Measurements from ENCODE around the gene CEP162. TPM values are rescaled to one million over a fixed set of nuclear protein-coding genes. Genes with fewer than 3 reads are reported as not detected.
A peak's percentile ranks its signal among the peaks of the same experiment; 100 is the strongest.
"Not testable (repeated sequence)": the region's sequence is repeated elsewhere in the genome, so short reads cannot be mapped to it uniquely, and the experiment has no call there.

CEP162 gene
- total RNA-seq, 1 experiment from 2014 or later = 2.3 TPM

DNA sequence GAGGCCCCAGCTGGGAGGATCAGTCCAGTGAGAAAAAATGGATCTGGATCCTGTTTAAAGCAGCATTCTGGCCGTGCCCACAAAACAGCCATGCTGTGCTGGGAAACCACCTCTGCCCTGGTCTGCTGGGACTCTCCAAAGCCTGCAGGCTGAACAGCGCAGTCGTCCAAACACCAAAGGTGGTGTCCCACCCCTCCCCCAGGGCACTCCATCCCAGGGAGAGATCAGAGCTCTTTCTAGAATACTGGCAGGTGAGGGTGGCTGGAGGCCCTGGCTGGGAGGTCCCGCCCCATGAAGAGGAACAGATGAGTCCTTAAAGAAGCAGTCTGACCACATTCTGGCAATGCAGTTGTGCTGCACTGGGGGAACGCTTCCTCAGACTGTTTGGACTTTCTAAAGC is 109.3 kb downstream of the CEP162 start:
- no peaks in the 10 kb centered on the region for H3F3A ChIP-seq (ENCODE audit: low read length, unreplicated experiment)
- H3K4me3 ChIP-seq (ENCODE audit: low read length) = no peak overlapping the region
- no peak overlapping the region for H3K9ac ChIP-seq (ENCODE audit: low read length)
- no peaks in the 10 kb centered on the region for H3K36me3 ChIP-seq (ENCODE audit: low read depth, low read length)
- intact Hi-C loops (cut with micrococcal nuclease) = no loop called here
- no peak overlapping the region for H3K27ac ChIP-seq (ENCODE audit: low read length)
- no peaks in the 10 kb centered on the region for H4K20me1 ChIP-seq (ENCODE audit: low read length)
- H3K4me2 ChIP-seq (ENCODE audit: low read length) = no peak overlapping the region
- no peaks in the 10 kb centered on the region for H3K9me2 ChIP-seq (replicated peaks; ENCODE audit: low read length)
- H3K9me3 ChIP-seq (ENCODE audit: low read length) = no peaks in the 10 kb centered on the region
- no peaks in the 10 kb centered on the region for H3K27me3 ChIP-seq (ENCODE audit: low read length)
- no peaks in the 10 kb centered on the region for H3K79me2 ChIP-seq (ENCODE audit: low read length)
- CTCF ChIA-PET = no interaction called here
- no peaks in the 10 kb centered on the region for H3K4me1 ChIP-seq (ENCODE audit: insufficient read depth, low read length)
- H2AFZ ChIP-seq (ENCODE audit: low read length) = no peak overlapping the region
- DNase-seq (no peak), ATAC-seq (no peak)
- POLR2A ChIA-PET (ENCODE audit: unreplicated experiment) = no interaction called here
- BruUV-seq (replicated peaks) = no TSS peak
- no peak for TF ChIP-seq EZH2 (IDR thresholded peaks at IDR 0.05; ENCODE audit: low read length, unreplicated experiment)
- TF ChIP-seq, protein P1, sequence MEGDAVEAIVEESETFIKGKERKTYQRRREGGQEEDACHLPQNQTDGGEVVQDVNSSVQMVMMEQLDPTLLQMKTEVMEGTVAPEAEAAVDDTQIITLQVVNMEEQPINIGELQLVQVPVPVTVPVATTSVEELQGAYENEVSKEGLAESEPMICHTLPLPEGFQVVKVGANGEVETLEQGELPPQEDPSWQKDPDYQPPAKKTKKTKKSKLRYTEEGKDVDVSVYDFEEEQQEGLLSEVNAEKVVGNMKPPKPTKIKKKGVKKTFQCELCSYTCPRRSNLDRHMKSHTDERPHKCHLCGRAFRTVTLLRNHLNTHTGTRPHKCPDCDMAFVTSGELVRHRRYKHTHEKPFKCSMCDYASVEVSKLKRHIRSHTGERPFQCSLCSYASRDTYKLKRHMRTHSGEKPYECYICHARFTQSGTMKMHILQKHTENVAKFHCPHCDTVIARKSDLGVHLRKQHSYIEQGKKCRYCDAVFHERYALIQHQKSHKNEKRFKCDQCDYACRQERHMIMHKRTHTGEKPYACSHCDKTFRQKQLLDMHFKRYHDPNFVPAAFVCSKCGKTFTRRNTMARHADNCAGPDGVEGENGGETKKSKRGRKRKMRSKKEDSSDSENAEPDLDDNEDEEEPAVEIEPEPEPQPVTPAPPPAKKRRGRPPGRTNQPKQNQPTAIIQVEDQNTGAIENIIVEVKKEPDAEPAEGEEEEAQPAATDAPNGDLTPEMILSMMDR (conservative IDR thresholded peaks at IDR 0.05; ENCODE audit: low read depth, low read length) = no peak
- TF ChIP-seq EZH2phosphoT487 (IDR thresholded peaks at IDR 0.05; ENCODE audit: borderline replicate concordance, low read length) = no peak

DNA sequence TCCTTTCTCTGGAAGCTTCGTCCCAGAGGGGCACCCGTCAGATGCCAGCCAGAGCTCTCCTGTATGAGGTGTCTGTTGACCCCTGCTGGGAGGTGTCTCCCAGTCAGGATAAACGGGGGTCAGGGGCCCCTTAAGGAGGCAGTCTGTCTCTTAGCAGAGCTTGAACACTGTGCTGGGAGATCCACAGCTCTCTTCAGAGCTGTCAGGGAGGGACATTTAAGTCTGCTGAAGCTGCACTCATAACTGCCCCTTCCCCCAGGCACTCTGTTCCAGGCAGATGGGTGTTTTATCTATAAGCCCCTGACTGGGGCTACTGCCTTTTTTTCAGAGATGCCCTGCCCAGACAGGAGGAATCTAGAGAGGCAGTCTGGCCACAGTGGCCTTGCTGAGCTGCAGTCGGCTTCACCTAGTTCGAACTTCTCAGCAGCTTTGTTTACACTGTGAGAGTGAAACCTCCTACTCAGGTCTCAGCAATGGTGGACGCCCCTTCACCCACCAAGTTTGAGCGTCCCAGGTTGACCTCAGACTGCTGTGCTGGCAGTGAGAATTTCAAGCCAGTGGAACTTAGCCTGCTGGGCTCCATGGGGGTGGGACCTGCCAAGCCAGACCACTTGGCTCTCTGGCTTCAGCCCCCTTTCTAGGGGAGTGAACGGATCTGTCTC is 112.4 kb downstream of the CEP162 start:
- intact Hi-C loops (cut with micrococcal nuclease); H3K9me3 ChIP-seq (ENCODE audit: low read length); H3K4me3 ChIP-seq (ENCODE audit: low read length); DNase-seq; POLR2A ChIA-PET (ENCODE audit: unreplicated experiment); BruUV-seq (replicated peaks); H3K4me2 ChIP-seq (ENCODE audit: low read length); H3F3A ChIP-seq (ENCODE audit: low read length, unreplicated experiment); H3K79me2 ChIP-seq (ENCODE audit: low read length); H3K4me1 ChIP-seq (ENCODE audit: insufficient read depth, low read length); H3K36me3 ChIP-seq (ENCODE audit: low read depth, low read length); H3K9ac ChIP-seq (ENCODE audit: low read length); H3K27ac ChIP-seq (ENCODE audit: low read length); ATAC-seq; H3K9me2 ChIP-seq (replicated peaks; ENCODE audit: low read length); H4K20me1 ChIP-seq (ENCODE audit: low read length); H2AFZ ChIP-seq (ENCODE audit: low read length); H3K27me3 ChIP-seq (ENCODE audit: low read length); CTCF ChIA-PET: not testable (repeated sequence)

- POLR2A ChIA-PET (ENCODE audit: unreplicated experiment); CTCF ChIA-PET; ATAC-seq: not testable (repeated sequence)
Measured at GRCh38 chr6:84111351-84111750, 116.1 kb downstream of the CEP162 start.

DNA sequence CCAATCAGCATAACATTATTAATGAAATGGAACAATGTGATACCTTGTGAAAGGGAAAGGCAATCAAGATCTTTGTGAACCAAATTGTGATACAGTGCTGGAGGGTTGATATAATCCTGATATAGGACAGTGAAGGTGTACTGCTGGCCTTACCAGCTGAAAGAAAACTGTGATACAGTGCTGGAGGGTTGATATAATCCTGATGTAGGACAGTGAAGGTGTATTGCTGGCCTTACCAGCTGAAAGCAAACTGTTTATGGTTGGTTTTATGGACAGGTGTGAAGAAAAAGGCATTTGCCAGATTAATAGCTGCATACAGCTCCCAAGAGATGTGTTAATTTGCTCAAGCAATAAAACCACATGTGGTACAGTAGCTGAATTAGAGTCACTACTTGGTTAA is 119.9 kb downstream of the CEP162 start:
- Histone ChIP-seq H3K9ac (ENCODE audit: low read length) (no peak overlapping the region), H3K27me3 (ENCODE audit: low read length) (no peaks in the 10 kb centered on the region), H3K9me2 (replicated peaks; ENCODE audit: low read length) (no peaks in the 10 kb centered on the region), H3K79me2 (ENCODE audit: low read length) (no peaks in the 10 kb centered on the region), H4K20me1 (ENCODE audit: low read length) (no peaks in the 10 kb centered on the region), H3K4me2 (ENCODE audit: low read length) (no peak overlapping the region), H3K27ac (ENCODE audit: low read length) (no peak overlapping the region), H3F3A (ENCODE audit: low read length, unreplicated experiment) (no peaks in the 10 kb centered on the region), H3K4me3 (ENCODE audit: low read length) (no peak overlapping the region), H2AFZ (ENCODE audit: low read length) (no peak overlapping the region), H3K9me3 (ENCODE audit: low read length) (no peaks in the 10 kb centered on the region), H3K4me1 (ENCODE audit: insufficient read depth, low read length) (no peaks in the 10 kb centered on the region), H3K36me3 (ENCODE audit: low read depth, low read length) (no peaks in the 10 kb centered on the region)
- BruUV-seq (replicated peaks) = no TSS peak
- DNase-seq (no peak), ATAC-seq (no peak)
- POLR2A ChIA-PET (ENCODE audit: unreplicated experiment) = no interaction called here
- CTCF ChIA-PET = no interaction called here
- intact Hi-C loops (cut with micrococcal nuclease) = no loop called here
- no peak for TF ChIP-seq EZH2 (IDR thresholded peaks at IDR 0.05; ENCODE audit: low read length, unreplicated experiment)
- TF ChIP-seq, protein P1 (conservative IDR thresholded peaks at IDR 0.05; ENCODE audit: low read depth, low read length) = no peak
- TF ChIP-seq EZH2phosphoT487 (IDR thresholded peaks at IDR 0.05; ENCODE audit: borderline replicate concordance, low read length) = no peak

More at GRCh38 chr6:84111351-84111750, 116.1 kb downstream of the CEP162 start:
- H3K27me3 ChIP-seq (ENCODE audit: low read length); H2AFZ ChIP-seq (ENCODE audit: low read length); H4K20me1 ChIP-seq (ENCODE audit: low read length); H3K4me2 ChIP-seq (ENCODE audit: low read length); H3K4me3 ChIP-seq (ENCODE audit: low read length); H3K36me3 ChIP-seq (ENCODE audit: low read depth, low read length); DNase-seq; H3K79me2 ChIP-seq (ENCODE audit: low read length); H3K9me2 ChIP-seq (replicated peaks; ENCODE audit: low read length); BruUV-seq (replicated peaks); H3F3A ChIP-seq (ENCODE audit: low read length, unreplicated experiment); intact Hi-C loops (cut with micrococcal nuclease); H3K9me3 ChIP-seq (ENCODE audit: low read length); H3K27ac ChIP-seq (ENCODE audit: low read length); H3K9ac ChIP-seq (ENCODE audit: low read length); H3K4me1 ChIP-seq (ENCODE audit: insufficient read depth, low read length): not testable (repeated sequence)

DNA sequence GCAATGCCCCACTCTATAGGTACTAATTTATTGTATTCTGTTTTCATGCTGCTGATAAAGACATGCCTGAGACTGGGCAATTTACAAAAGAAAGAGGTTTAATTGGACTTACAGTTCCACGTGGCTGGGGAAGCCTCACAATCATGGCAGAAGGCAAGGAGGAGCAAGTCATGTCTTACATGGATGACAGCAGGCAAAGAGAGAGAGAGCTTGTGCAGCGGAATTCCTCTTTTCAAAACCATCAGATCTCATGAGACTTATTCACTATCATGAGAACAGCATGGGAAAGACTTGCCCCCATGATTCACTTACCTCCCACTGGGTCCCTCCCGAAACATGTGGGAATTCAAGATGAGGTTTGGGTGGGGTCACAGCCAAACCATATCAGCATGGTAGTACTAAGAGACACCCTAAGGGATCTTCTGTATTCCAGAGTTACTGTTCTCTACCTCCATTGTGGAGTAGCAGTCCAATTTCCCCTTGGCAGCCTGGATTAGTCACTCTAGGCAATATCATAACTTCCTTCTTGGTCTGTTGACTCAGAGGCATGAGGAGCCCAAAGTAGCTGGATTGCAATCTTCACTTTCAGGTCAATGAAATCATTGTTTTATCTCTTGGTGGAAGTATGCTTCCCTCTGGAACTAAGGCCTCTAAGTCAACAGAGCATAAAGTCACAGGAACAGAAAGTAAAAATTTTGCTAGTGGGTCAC is 122.1 kb downstream of the CEP162 start:
- H3K9me2 ChIP-seq (replicated peaks; ENCODE audit: low read length); H3K36me3 ChIP-seq (ENCODE audit: low read depth, low read length); H3F3A ChIP-seq (ENCODE audit: low read length, unreplicated experiment); H3K9me3 ChIP-seq (ENCODE audit: low read length); H3K79me2 ChIP-seq (ENCODE audit: low read length); H3K4me3 ChIP-seq (ENCODE audit: low read length); H3K9ac ChIP-seq (ENCODE audit: low read length); ATAC-seq; H3K4me2 ChIP-seq (ENCODE audit: low read length); H2AFZ ChIP-seq (ENCODE audit: low read length); H3K27me3 ChIP-seq (ENCODE audit: low read length); BruUV-seq (replicated peaks); H3K4me1 ChIP-seq (ENCODE audit: insufficient read depth, low read length); POLR2A ChIA-PET (ENCODE audit: unreplicated experiment); H3K27ac ChIP-seq (ENCODE audit: low read length); intact Hi-C loops (cut with micrococcal nuclease); H4K20me1 ChIP-seq (ENCODE audit: low read length); CTCF ChIA-PET: not testable (repeated sequence)
- peak; percentile 16 for DNase-seq

Data from PC-3 (cell line).